GM23338 (cell line): ENCODE results near the gene PHF21A. TPM values are rescaled to one million over a fixed set of nuclear protein-coding genes. Genes with fewer than 3 reads are reported as not detected.

ENCODE experiments used
- ATAC-seq: fragments of 200-7000 bp; cut with Tn5 transposase; 3 replicates; pipeline ENCODE4 v1.9.1; 2020
- DNase-seq: peaks from one replicate; pipeline ENCODE4 v3.0.0-alpha.2; 2015; ENCODE audit warnings: low spot score
- H2AFZ ChIP-seq: fragments of 200-600 bp; sonication (generic); 2 replicates; pipeline ENCODE4 v1.8.0; 2016; ENCODE audit warnings: antibody characterized with exemption, mild to moderate bottlenecking, moderate library complexity
- H3F3A ChIP-seq: fragments of 200-600 bp; sonication (generic); replicated peaks from 2 replicates; pipeline ENCODE4 v1.8.0; 2017; ENCODE audit warnings: antibody characterized with exemption, mixed run types, low read depth
- H3K27ac ChIP-seq: fragments of 200-600 bp; sonication (generic); 2 replicates; pipeline ENCODE4 v1.6.1; 2016; ENCODE audit warnings: low read depth
- H3K27me3 ChIP-seq: fragments of 200-600 bp; sonication (generic); 2 replicates; pipeline ENCODE4 v1.8.0; 2016; ENCODE audit warnings: mild to moderate bottlenecking, mixed run types, moderate library complexity; ENCODE audit not compliant: insufficient read depth
- H3K36me3 ChIP-seq: fragments of 200-600 bp; sonication (generic); 2 replicates; pipeline ENCODE4 v1.8.0; 2016; ENCODE audit warnings: mild to moderate bottlenecking; ENCODE audit not compliant: insufficient read depth
- H3K4me1 ChIP-seq: fragments of 200-600 bp; sonication (generic); 2 replicates; pipeline ENCODE4 v1.8.0; 2016; ENCODE audit warnings: mild to moderate bottlenecking, moderate library complexity; ENCODE audit not compliant: insufficient read depth
- H3K4me2 ChIP-seq: fragments of 200-600 bp; sonication (generic); 2 replicates; pipeline ENCODE4 v1.7.1; 2017; ENCODE audit warnings: mixed run types
- H3K4me3 ChIP-seq: fragments of 200-600 bp; sonication (generic); 2 replicates; pipeline ENCODE4 v1.6.1; 2016; ENCODE audit warnings: mixed run types
- H3K79me2 ChIP-seq: fragments of 200-600 bp; sonication (generic); replicated peaks from 2 replicates; pipeline ENCODE4 v1.8.0; 2017; ENCODE audit warnings: mild to moderate bottlenecking; ENCODE audit not compliant: insufficient read depth
- H3K9me2 ChIP-seq: fragments of 200-600 bp; sonication (generic); 2 replicates; pipeline ENCODE4 v1.8.0; 2017; ENCODE audit not compliant: insufficient read depth
- H4K20me1 ChIP-seq: fragments of 200-600 bp; sonication (generic); replicated peaks from 2 replicates; pipeline ENCODE4 v1.8.0; 2017; ENCODE audit warnings: mild to moderate bottlenecking; ENCODE audit not compliant: insufficient read depth
- H3K27ac Mint-ChIP-seq: 2 replicates; pipeline ENCODE4 v1.8.0; 2020; ENCODE audit warnings: inconsistent platforms, mild to moderate bottlenecking, moderate library complexity, mixed read lengths
- H3K27me3 Mint-ChIP-seq: 3 replicates; pipeline ENCODE4 v1.8.0; 2022; ENCODE audit warnings: low read depth, mild to moderate bottlenecking, moderate library complexity, mixed read lengths, inconsistent platforms; ENCODE audit not compliant: insufficient read depth, poor library complexity
- H3K36me3 Mint-ChIP-seq: 3 replicates; pipeline ENCODE4 v1.8.0; 2021; ENCODE audit warnings: low read depth, mild to moderate bottlenecking, inconsistent platforms, moderate library complexity, mixed read lengths
- H3K4me1 Mint-ChIP-seq: 3 replicates; pipeline ENCODE4 v1.8.0; 2020; ENCODE audit warnings: mild to moderate bottlenecking, inconsistent platforms, mixed read lengths
- H3K4me3 Mint-ChIP-seq: 3 replicates; pipeline ENCODE4 v1.8.0; 2021; ENCODE audit warnings: moderate library complexity, mild to moderate bottlenecking, inconsistent platforms, mixed read lengths
- H3K9me3 Mint-ChIP-seq: 3 replicates; pipeline ENCODE4 v1.8.0; 2020; ENCODE audit warnings: moderate library complexity, mild to moderate bottlenecking, inconsistent platforms, mixed read lengths
- CREB1 ChIP-seq: fragments of 250-450 bp; sonication (Bioruptor Pico); IDR thresholded peaks from 2 replicates; pipeline ENCODE4 v1.5.0; 2020; ENCODE audit warnings: low read depth, mild to moderate bottlenecking, moderate library complexity
- EZH2 ChIP-seq: fragments of 200-600 bp; sonication (generic); IDR thresholded peaks from one replicate; pipeline ENCODE4 v1.8.0; 2017; ENCODE audit warnings: antibody characterized with exemption, mild to moderate bottlenecking, low read depth; ENCODE audit not compliant: unreplicated experiment
- EZH2phosphoT487 ChIP-seq: fragments of 200-600 bp; sonication (generic); IDR thresholded peaks from one replicate; pipeline ENCODE4 v1.8.1; 2018; ENCODE audit warnings: antibody characterized with exemption; ENCODE audit not compliant: unreplicated experiment
- JUNB ChIP-seq: IDR thresholded peaks from one replicate; pipeline ENCODE4 v1.6.1; 2016; ENCODE audit warnings: antibody characterized with exemption; ENCODE audit not compliant: unreplicated experiment
- NANOG ChIP-seq: IDR thresholded peaks from 2 replicates; pipeline ENCODE4 v1.6.1; 2016; ENCODE audit warnings: antibody characterized with exemption, borderline replicate concordance
- STAT1 ChIP-seq: IDR thresholded peaks from one replicate; pipeline ENCODE4 v1.6.1; 2016; ENCODE audit warnings: antibody characterized with exemption; ENCODE audit not compliant: unreplicated experiment
- ZNF114 ChIP-seq: fragments of 250-450 bp; sonication (Bioruptor Pico); IDR thresholded peaks from 2 replicates; pipeline ENCODE4 v1.5.0; 2020; ENCODE audit warnings: mild to moderate bottlenecking, moderate library complexity
- ZNF331 ChIP-seq: fragments of 250-450 bp; sonication (Bioruptor Pico); IDR thresholded peaks from 2 replicates; pipeline ENCODE4 v1.5.0; 2020; ENCODE audit warnings: low read depth, mild to moderate bottlenecking, moderate library complexity
- ZNF462 ChIP-seq: fragments of 250-450 bp; sonication (Bioruptor Pico); IDR thresholded peaks from 2 replicates; pipeline ENCODE4 v1.5.0; 2020; ENCODE audit warnings: mild to moderate bottlenecking, moderate library complexity
- polyA plus RNA-seq: library from polyadenylated mRNA; unstranded; fragments of >200 nt; fragmentation: Nextera tagmentation; extraction: Ambion mirVana; gene quantifications from 2 replicates; pipeline ENCODE4 v1.2.1, GENCODE V29; 2016
- total RNA-seq: library from RNA; depleted of rRNA; stranded (reverse); fragments of >200 nt; shearing (Covaris generic); gene quantifications from 2 replicates; pipeline ENCODE4 v1.2.3, GENCODE V29; 2014
- TF ChIP-seq, protein P1 (sequence below): IDR thresholded peaks from one replicate; pipeline ENCODE4 v1.6.1; 2018; ENCODE audit warnings: antibody characterized with exemption; ENCODE audit not compliant: unreplicated experiment
- TF ChIP-seq, protein P2 (sequence below), 2 experiments: fragments of 200-600 bp in 1 of 2; sonication (generic) in 1 of 2; conservative IDR thresholded peaks; 2 replicates each; pipeline versions ENCODE4 v1.5.1 to v1.6.1; 2016 to 2017; ENCODE audit warnings: antibody characterized with exemption in 2 of 2, low read depth in 2 of 2, mild to moderate bottlenecking in 2 of 2, moderate library complexity in 1 of 2

Gene PHF21A
- total and polyA plus RNA-seq, 2 experiments from 2014 or later: 21.7 to 23.6 TPM

DNA sequence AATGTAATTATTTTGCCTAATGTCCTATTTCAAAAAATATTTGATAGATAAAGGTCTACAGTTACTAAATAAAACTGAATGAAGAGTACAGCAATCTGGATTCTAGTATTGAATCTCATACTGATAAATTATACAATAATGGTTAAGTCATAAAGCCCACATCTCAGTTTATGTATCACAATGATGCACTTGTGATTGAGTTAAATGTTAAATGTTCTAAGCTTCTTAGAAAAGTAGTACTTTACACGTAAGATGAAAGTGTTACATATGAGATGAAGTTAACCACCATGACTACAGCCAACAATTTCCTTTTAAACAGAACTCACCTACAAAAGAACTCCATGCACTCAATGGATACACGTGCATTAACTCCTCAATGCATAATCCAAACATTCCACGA lies 51.7 kb downstream of the PHF21A start:
- peaks cover 13% of the 10 kb centered on the region for H3K4me1 ChIP-seq
- no peaks in the 10 kb centered on the region for H3K9me2 ChIP-seq
- peaks cover 12% of the 10 kb centered on the region for H3K4me1 Mint-ChIP-seq
- H3K79me2 ChIP-seq: no peaks in the 10 kb centered on the region
- H3K4me3 ChIP-seq: no peak overlapping the region
- no peaks in the 10 kb centered on the region for H3K27me3 ChIP-seq
- TF ChIP-seq EZH2: no peak
- no peak for TF ChIP-seq JUNB
- no peak for TF ChIP-seq ZNF114 (CRISPR knock-in tag)
- TF ChIP-seq ZNF331 (CRISPR knock-in tag): no peak
- H3K36me3 ChIP-seq: peaks cover 5% of the 10 kb centered on the region; the same call in 1 of the 2 replicates
- no peak overlapping the region for H3K4me2 ChIP-seq
- no peak overlapping the region for H3K27ac Mint-ChIP-seq
- no peak overlapping the region for H3K27ac ChIP-seq
- no peaks in the 10 kb centered on the region for H3K9me3 Mint-ChIP-seq
- H3F3A ChIP-seq: no peaks in the 10 kb centered on the region
- H3K36me3 Mint-ChIP-seq: peaks cover 11% of the 10 kb centered on the region; the same call in 2 of the 3 replicates
- H3K27me3 Mint-ChIP-seq: no peaks in the 10 kb centered on the region
- DNase-seq (no peak), ATAC-seq (no peak)
- no peak overlapping the region for H2AFZ ChIP-seq
- no peaks in the 10 kb centered on the region for H4K20me1 ChIP-seq
- no peak overlapping the region for H3K4me3 Mint-ChIP-seq

GRCh38 chr11:46066335-46066734 lies 54.9 kb downstream of the PHF21A start:
- H3K9me3 Mint-ChIP-seq: no peaks in the 10 kb centered on the region
- no peak for DNase-seq
- TF ChIP-seq ZNF114 (CRISPR knock-in tag) (no peak), STAT1 (no peak), ZNF331 (CRISPR knock-in tag) (no peak), CREB1 (CRISPR knock-in tag) (no peak), JUNB (no peak), EZH2phosphoT487 (no peak), ZNF462 (no peak), NANOG (no peak)
- TF ChIP-seq, protein P1, sequence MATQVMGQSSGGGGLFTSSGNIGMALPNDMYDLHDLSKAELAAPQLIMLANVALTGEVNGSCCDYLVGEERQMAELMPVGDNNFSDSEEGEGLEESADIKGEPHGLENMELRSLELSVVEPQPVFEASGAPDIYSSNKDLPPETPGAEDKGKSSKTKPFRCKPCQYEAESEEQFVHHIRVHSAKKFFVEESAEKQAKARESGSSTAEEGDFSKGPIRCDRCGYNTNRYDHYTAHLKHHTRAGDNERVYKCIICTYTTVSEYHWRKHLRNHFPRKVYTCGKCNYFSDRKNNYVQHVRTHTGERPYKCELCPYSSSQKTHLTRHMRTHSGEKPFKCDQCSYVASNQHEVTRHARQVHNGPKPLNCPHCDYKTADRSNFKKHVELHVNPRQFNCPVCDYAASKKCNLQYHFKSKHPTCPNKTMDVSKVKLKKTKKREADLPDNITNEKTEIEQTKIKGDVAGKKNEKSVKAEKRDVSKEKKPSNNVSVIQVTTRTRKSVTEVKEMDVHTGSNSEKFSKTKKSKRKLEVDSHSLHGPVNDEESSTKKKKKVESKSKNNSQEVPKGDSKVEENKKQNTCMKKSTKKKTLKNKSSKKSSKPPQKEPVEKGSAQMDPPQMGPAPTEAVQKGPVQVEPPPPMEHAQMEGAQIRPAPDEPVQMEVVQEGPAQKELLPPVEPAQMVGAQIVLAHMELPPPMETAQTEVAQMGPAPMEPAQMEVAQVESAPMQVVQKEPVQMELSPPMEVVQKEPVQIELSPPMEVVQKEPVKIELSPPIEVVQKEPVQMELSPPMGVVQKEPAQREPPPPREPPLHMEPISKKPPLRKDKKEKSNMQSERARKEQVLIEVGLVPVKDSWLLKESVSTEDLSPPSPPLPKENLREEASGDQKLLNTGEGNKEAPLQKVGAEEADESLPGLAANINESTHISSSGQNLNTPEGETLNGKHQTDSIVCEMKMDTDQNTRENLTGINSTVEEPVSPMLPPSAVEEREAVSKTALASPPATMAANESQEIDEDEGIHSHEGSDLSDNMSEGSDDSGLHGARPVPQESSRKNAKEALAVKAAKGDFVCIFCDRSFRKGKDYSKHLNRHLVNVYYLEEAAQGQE: no peak
- TF ChIP-seq, protein P2, sequence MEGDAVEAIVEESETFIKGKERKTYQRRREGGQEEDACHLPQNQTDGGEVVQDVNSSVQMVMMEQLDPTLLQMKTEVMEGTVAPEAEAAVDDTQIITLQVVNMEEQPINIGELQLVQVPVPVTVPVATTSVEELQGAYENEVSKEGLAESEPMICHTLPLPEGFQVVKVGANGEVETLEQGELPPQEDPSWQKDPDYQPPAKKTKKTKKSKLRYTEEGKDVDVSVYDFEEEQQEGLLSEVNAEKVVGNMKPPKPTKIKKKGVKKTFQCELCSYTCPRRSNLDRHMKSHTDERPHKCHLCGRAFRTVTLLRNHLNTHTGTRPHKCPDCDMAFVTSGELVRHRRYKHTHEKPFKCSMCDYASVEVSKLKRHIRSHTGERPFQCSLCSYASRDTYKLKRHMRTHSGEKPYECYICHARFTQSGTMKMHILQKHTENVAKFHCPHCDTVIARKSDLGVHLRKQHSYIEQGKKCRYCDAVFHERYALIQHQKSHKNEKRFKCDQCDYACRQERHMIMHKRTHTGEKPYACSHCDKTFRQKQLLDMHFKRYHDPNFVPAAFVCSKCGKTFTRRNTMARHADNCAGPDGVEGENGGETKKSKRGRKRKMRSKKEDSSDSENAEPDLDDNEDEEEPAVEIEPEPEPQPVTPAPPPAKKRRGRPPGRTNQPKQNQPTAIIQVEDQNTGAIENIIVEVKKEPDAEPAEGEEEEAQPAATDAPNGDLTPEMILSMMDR (conservative IDR thresholded peaks at IDR 0.05; ENCODE audit: low read depth in 2 of 2): no peak

More at GRCh38 chr11:46066335-46066734, 54.9 kb downstream of the PHF21A start:
- H3K4me1 ChIP-seq: peaks cover 19% of the 10 kb centered on the region
- no peaks in the 10 kb centered on the region for H3F3A ChIP-seq
- no peaks in the 10 kb centered on the region for H3K79me2 ChIP-seq
- no peaks in the 10 kb centered on the region for H3K9me2 ChIP-seq
- H3K4me1 Mint-ChIP-seq: peaks cover 22% of the 10 kb centered on the region
- no peak overlapping the region for H3K27ac Mint-ChIP-seq
- H4K20me1 ChIP-seq: no peaks in the 10 kb centered on the region
- no peaks in the 10 kb centered on the region for H3K27me3 Mint-ChIP-seq
- H3K27me3 ChIP-seq: no peaks in the 10 kb centered on the region
- H3K36me3 ChIP-seq: no peaks in the 10 kb centered on the region
- H3K4me2 ChIP-seq: no peak overlapping the region
- H2AFZ ChIP-seq: no peak overlapping the region
- peaks cover 3% of the 10 kb centered on the region; the same call in 1 of the 3 replicates for H3K36me3 Mint-ChIP-seq
- 0 out of 2 replicates have a peak overlapping the region, but pooled peaks have one; percentile 26 for H3K27ac ChIP-seq
- no peak for ATAC-seq
- no peak overlapping the region for H3K4me3 Mint-ChIP-seq
- H3K4me3 ChIP-seq: no peak overlapping the region
